WTC11 (cell line): ENCODE measurements around the gene RNF10.

Experiments used
- CREB1 ChIP-seq: sonication (generic); formaldehyde crosslinking; IDR thresholded peaks from 2 replicates; pipeline ENCODE4 v1.8.0; 2023; ENCODE audit warnings: mild to moderate bottlenecking, missing genetic modification reagents
- CTCF ChIP-seq: fragments of 200-600 bp; IDR thresholded peaks from 2 replicates; pipeline ENCODE4 v1.8.0; 2022; ENCODE audit warnings: antibody characterized with exemption
- TP53 ChIP-seq: sonication (generic); formaldehyde crosslinking; IDR thresholded peaks from 2 replicates; pipeline ENCODE4 v1.8.1; 2023; ENCODE audit warnings: mild to moderate bottlenecking, missing genetic modification reagents
- ZNF138 ChIP-seq: sonication (generic); formaldehyde crosslinking; conservative IDR thresholded peaks from 2 replicates; pipeline ENCODE4 v1.8.1; 2022; ENCODE audit warnings: mild to moderate bottlenecking, moderate library complexity, missing genetic modification reagents
- TF ChIP-seq, protein P1 (sequence below): sonication (generic); formaldehyde crosslinking; IDR thresholded peaks from 2 replicates; pipeline ENCODE4 v1.8.1; 2023; ENCODE audit warnings: mild to moderate bottlenecking, missing genetic modification reagents, borderline replicate concordance

DNA sequence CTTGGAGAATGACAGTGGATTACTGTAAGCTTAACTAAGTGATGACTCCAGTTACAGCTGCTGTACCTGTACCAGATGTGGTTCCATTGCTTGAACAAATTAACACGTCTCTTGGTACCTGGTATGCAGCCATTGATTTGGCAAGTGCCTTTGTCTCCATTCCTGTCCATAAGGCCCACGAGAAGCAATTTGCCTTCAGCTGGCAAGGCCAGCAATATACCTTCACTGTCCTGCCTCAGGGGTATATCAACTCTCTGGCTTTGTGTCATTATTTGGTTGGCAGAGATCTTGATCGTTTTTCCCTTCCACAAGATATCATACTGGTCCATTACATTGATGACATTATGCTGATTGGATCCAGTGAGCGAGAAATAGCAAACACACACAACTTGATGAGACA is 76.4 kb downstream of the RNF10 start:
- TF ChIP-seq TP53 (no peak), CTCF (no peak), ZNF138 (CRISPR knock-in tag) (no peak), CREB1 (CRISPR knock-in tag) (no peak)
- TF ChIP-seq, protein P1, sequence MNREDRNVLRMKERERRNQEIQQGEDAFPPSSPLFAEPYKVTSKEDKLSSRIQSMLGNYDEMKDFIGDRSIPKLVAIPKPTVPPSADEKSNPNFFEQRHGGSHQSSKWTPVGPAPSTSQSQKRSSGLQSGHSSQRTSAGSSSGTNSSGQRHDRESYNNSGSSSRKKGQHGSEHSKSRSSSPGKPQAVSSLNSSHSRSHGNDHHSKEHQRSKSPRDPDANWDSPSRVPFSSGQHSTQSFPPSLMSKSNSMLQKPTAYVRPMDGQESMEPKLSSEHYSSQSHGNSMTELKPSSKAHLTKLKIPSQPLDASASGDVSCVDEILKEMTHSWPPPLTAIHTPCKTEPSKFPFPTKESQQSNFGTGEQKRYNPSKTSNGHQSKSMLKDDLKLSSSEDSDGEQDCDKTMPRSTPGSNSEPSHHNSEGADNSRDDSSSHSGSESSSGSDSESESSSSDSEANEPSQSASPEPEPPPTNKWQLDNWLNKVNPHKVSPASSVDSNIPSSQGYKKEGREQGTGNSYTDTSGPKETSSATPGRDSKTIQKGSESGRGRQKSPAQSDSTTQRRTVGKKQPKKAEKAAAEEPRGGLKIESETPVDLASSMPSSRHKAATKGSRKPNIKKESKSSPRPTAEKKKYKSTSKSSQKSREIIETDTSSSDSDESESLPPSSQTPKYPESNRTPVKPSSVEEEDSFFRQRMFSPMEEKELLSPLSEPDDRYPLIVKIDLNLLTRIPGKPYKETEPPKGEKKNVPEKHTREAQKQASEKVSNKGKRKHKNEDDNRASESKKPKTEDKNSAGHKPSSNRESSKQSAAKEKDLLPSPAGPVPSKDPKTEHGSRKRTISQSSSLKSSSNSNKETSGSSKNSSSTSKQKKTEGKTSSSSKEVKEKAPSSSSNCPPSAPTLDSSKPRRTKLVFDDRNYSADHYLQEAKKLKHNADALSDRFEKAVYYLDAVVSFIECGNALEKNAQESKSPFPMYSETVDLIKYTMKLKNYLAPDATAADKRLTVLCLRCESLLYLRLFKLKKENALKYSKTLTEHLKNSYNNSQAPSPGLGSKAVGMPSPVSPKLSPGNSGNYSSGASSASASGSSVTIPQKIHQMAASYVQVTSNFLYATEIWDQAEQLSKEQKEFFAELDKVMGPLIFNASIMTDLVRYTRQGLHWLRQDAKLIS (CRISPR knock-in tag): no peak
